Measurements from ENCODE around the gene PAPPA.

Gene PAPPA

DNA sequence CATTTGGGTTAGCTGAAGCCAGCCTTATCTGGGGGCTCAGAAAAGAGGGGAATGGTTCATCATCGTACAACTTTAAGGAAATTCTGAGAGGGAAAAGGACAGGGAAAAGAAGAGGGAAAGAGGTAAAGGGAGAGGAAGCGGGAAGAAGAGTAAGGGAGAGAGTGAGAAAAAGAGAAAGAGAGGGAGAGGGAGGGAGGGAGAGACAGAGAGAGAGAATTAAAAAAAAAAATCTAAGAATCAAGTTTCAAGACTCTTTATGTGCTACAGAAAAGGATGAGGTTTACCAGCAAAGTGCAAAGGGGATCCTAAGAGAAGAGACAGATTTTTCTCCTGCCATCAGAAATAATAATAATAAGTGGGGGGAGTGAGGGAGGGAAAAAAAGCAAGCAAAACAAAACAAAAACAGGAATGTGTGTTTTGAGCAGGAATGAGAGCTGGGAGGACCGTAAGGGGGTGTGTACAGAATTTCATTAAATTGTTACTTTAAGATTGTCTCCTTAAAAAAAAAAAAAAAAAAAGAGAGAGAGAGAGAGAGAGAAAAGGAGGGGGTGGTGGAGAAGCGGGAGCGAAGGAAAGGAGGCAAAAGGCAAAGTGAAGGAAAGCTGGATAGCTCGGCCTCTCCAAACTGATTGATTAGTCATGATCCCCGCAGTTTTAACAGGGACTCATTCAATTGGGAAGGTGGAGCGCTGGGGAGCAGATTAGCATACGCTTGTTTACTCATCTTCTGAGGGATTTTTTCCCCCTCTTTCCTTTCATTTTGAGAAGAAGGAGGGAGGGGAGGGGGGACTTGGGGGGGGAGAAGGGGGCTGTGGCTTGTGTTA is 438 bp upstream of the PAPPA start:
- Histone ChIP-seq H3K4me3 (ENCODE audit: low read depth in 1 of 2, low read length in 1 of 2) (no peak overlapping the region), H3K27me3 (peaks cover 92% of the 10 kb centered on the region), H3K9me3 (no peaks in the 10 kb centered on the region), H3K27ac (no peak overlapping the region), H3K36me3 (no peaks in the 10 kb centered on the region), H3K4me1 (ENCODE audit: control insufficient read depth in 1 of 2, insufficient read depth in 1 of 2, low read depth in 1 of 2, low read length in 1 of 2) (no peaks in the 10 kb centered on the region)
- TF ChIP-seq CTCF (IDR thresholded peaks at IDR 0.05) = no peak

DNA sequence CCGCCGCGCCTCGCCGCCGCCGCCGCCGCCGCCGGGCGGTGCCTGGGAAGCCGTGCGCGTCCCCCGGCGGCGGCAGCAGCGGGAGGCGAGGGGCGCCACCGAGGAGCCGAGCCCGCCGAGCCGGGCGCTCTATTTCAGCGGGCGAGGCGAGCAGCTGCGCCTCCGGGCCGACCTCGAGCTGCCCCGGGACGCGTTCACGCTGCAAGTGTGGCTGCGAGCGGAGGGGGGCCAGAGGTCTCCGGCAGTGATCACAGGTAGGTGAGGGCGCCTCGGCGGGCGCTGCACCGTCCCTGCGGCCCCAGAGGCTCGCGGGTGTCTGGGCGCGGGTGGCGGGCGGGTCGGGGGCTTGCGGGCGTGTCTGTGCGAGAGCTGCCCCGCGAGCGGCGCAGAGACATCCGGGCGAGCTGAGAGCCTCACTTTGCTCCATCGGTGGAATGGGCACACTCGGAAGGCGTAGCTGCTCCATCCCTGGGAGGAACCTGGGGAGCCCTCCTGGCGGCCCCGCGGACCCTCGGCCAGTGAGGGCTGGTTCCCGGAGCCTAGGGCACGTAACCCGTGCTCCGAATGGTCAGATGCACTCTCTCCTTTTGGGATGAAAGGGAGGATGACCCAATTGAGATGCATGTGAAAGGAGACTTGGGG is 864 bp downstream of the PAPPA start:
- H3K27ac ChIP-seq = no peak overlapping the region
- H3K4me1 ChIP-seq (ENCODE audit: control insufficient read depth in 1 of 2, insufficient read depth in 1 of 2, low read depth in 1 of 2, low read length in 1 of 2) = no peaks in the 10 kb centered on the region
- no peaks in the 10 kb centered on the region for H3K9me3 ChIP-seq
- H3K27me3 ChIP-seq = peaks cover 97% of the 10 kb centered on the region
- no peak for TF ChIP-seq CTCF (IDR thresholded peaks at IDR 0.05)
- H3K36me3 ChIP-seq = no peaks in the 10 kb centered on the region
- no peak overlapping the region for H3K4me3 ChIP-seq (ENCODE audit: low read depth in 1 of 2, low read length in 1 of 2)

- no peak for TF ChIP-seq CTCF (IDR thresholded peaks at IDR 0.05)
- Histone ChIP-seq H3K4me3 (ENCODE audit: low read depth in 1 of 2, low read length in 1 of 2) (no peak overlapping the region), H3K9me3 (no peaks in the 10 kb centered on the region), H3K27me3 (peaks cover 91% of the 10 kb centered on the region), H3K4me1 (ENCODE audit: control insufficient read depth in 1 of 2, insufficient read depth in 1 of 2, low read depth in 1 of 2, low read length in 1 of 2) (no peaks in the 10 kb centered on the region), H3K27ac (no peak overlapping the region), H3K36me3 (no peaks in the 10 kb centered on the region)
These were observed 1.5 kb downstream of the PAPPA start for GRCh38 chr9:116154976-116155697.

GRCh38 chr9:116155698-116156039 is 2.1 kb downstream of the PAPPA start:
- Histone ChIP-seq H3K27me3 (peaks cover 86% of the 10 kb centered on the region), H3K4me1 (ENCODE audit: control insufficient read depth in 1 of 2, insufficient read depth in 1 of 2, low read depth in 1 of 2, low read length in 1 of 2) (no peaks in the 10 kb centered on the region), H3K36me3 (no peaks in the 10 kb centered on the region), H3K27ac (no peak overlapping the region), H3K4me3 (ENCODE audit: low read depth in 1 of 2, low read length in 1 of 2) (no peak overlapping the region), H3K9me3 (no peaks in the 10 kb centered on the region)
- no peak for TF ChIP-seq CTCF (IDR thresholded peaks at IDR 0.05)

- no peaks in the 10 kb centered on the region for H3K4me1 ChIP-seq (ENCODE audit: control insufficient read depth in 1 of 2, insufficient read depth in 1 of 2, low read depth in 1 of 2, low read length in 1 of 2)
- no peak overlapping the region for H3K4me3 ChIP-seq (ENCODE audit: low read depth in 1 of 2, low read length in 1 of 2)
- no peaks in the 10 kb centered on the region for H3K9me3 ChIP-seq
- H3K27ac ChIP-seq = no peak overlapping the region
- peaks cover 75% of the 10 kb centered on the region for H3K27me3 ChIP-seq
- TF ChIP-seq CTCF (IDR thresholded peaks at IDR 0.05) = no peak
- H3K36me3 ChIP-seq = no peaks in the 10 kb centered on the region
These were observed 3.2 kb downstream of the PAPPA start for GRCh38 chr9:116156621-116157314.

Measured in neutrophil (primary cell).